ENCODE results near the gene USP32.

Gene USP32

DNA sequence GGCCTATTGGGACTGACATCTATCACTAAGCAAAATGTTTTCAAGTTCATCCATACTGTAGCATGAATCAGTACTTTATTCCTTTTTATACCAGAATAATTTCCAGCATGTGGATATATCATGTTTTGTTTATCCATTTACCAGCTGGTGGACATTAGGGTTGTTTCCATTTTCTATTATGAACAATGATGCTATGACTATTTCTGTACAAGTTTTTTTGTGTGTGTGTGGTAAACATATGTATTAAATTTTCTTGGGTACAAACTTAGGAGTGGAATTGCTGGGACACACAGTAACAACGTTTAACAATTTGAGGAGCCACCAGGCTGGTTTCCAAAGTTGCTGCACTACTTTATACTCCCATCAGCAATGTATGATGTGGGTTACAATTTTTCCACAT, 91.0 kb downstream of the USP32 start:
- no peak for DNase-seq (ENCODE audit: low spot score)

DNA sequence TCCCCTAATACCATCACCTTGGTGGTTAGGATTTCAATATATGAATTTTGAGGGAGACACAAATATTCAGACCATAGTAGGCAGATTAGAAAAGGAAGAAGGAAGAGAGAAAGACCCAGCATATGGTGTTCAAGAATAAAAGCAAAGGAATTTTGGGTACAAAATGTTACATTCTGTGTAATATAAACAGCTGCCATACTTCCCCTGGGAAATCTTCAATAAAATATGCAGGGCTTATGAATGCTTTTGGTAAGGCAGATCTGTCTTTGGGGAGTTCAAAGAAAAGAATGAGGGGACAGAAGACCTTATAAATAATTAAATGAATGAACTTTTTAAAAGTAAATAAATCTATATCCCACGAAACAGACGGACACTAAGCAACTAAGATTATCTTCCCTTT, 91.9 kb downstream of the USP32 start:
- no peak for DNase-seq (ENCODE audit: low spot score)

DNA sequence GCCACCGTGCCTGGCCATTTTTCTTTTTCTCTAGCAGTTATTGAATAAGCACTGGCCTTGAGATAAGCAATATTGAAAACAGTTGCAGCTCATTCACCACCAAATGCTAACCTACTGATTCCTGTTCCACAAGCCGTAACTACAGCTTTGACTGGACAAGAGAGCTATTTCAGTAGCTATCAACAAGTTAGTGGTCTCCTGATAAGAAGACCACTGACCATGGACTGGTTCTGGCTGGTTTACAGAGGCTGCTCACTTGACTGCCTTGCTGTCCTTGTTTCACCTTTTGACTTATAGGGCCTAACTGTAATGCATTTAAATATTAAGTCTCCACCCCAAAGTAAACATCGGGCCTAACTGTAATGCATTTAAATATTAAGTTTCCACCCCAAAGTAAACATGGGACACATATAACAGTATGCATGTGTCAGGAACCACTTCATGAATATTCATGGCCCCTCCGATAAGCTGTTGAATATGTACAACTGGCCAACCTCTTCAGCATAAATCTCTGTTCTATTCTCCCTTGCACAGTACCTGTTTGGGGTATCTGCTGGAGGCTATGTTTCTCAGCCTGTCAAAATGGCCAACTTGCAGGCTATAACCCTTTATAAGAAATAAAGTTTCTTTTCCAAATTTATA, 94.1 kb downstream of the USP32 start:
- no peak for DNase-seq (ENCODE audit: low spot score)

DNA sequence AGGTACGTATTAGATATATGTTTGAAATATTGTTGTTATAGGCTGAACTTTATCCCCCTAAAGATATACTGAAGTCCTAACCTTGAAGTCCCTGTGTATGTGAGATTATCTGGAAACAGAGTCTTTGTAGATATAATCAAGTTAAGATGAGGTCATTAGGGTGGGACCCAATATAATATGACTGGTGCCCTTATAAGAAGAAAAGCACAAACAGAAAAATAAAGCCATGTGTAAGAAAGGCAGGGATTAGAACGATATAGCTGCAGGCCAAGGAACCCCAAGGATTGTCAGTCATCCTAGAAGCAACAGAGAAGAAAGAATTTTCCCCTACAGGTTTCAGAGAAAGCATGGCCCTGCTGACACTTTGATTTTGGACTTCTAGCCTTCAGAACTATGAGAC, 95.8 kb downstream of the USP32 start:
- no peak for DNase-seq (ENCODE audit: low spot score)

- no peak for DNase-seq (ENCODE audit: low spot score)
These were observed 98.2 kb downstream of the USP32 start for GRCh38 chr17:60293580-60294335.

DNA sequence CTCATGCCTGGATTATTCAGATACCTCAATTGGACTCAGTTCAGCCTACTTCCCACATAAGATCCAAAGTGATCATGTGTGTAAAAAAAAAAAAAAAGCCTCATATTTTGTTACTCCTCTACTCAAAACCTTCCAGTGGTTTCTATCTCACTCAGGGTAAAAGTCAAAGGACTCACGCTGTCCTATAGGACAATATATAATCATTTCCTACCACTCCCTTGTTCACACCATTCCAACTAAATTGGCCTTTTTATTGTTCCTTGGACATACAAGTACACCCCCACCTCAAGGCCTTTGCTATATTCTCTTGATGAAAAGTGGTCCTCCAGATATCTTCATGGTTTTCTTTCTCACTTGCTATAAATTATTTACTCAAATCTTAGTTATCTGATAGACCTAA, 99.2 kb downstream of the USP32 start:
- DNase-seq (ENCODE audit: low spot score), result no peak

DNA sequence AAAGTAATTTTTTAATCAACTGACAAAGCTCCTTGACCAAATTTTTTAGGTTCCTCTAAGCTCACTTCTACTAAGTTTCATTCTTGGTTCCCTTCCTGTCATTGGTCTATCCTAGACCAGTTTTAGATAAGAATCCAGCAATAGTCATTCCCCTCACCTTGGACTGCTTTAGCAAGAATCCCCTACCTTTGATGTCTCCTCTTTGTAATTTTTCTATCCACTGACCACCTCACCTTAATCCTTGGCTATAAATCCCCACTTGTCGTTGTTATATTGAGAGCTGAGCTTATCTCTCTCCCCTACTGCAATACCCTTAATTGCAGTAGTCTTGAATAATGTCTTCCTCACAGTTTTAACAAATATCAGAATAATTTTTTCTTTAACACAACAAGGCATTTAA, 107.2 kb downstream of the USP32 start:
- no peak for DNase-seq (ENCODE audit: low spot score)

DNA sequence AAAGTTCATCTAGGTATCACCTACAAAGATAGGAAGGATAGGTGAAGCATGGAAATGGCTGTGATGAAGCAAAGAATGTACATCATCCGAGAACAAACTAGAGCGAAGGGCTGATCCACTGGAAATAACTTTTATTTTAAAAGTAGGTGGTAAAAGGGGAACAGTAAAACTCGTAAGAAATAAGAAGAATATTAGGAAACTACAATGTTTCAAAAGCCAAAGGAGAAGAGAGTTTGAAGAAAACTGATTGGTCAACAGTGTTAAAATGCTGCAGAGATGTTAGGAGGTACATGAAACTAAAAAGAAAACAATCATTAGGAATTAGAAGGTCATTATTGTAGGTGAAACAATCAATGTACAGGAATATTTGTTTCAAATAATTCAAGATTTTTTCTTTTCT, 108.1 kb downstream of the USP32 start:
- DNase-seq (ENCODE audit: low spot score), result no peak

DNA sequence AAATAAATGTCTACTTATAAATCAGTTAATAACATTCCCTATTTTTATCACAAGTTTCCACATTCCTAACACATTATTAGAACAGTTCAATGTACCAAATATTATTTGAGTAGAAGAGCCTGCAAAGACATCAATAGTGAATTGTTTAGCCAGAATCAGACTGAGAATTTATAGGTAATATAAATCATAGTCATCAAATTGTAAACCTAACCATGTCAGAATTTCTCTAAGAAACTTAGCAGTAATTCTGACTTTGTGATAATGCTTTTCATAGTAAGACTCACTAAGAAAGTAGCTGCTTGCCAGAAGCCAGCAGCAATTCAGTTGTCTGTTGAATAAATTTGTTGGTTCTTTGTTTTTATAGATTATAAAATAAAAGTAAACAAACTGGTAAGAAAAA, 111.3 kb downstream of the USP32 start:
- no peak for DNase-seq (ENCODE audit: low spot score)

- DNase-seq (ENCODE audit: low spot score), result no peak
These were observed 113.7 kb downstream of the USP32 start for GRCh38 chr17:60278237-60278636.

DNA sequence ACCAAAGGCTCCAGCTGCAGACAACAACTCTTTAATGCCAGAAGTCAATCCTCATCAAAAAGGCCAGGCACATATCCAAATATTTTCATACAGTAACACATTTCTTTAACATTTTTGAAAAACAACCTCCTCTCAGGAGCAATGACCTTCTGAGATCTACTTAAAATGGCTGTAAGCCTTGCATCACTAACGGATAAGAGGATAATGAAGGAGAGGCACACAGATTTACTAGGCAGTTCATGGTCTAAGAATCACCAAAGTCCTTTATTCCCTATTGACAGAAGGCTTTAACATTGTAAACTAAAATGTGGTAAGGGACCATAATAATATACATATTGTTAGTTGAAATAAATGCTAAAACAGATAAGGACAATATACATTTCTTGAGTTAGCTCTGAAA, 114.7 kb downstream of the USP32 start:
- DNase-seq (ENCODE audit: low spot score), result no peak

- no peak for DNase-seq (ENCODE audit: low spot score)
These were observed 122.5 kb downstream of the USP32 start for GRCh38 chr17:60269417-60269816.

DNA sequence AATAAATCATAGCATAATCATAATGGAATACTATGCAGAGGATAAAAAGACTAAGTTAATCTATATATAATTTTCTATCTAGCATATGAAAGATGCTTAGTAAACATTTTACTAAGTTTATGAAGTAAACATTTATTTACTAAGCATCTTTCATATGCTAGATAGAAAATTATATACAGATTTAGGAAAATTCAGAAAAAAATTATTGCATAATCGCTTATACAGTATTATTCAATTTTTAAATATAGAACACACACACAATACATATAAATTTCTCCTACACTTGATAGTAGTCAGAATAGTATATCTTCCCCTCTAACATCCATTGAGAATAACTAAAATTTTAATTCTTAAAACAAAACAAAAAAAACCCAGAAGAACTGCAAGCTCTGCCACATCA, 131.4 kb downstream of the USP32 start:
- DNase-seq (ENCODE audit: low spot score), result no peak

GRCh38 chr17:60258313-60258712, 133.6 kb downstream of the USP32 start:
- no peak for DNase-seq (ENCODE audit: low spot score)

DNA sequence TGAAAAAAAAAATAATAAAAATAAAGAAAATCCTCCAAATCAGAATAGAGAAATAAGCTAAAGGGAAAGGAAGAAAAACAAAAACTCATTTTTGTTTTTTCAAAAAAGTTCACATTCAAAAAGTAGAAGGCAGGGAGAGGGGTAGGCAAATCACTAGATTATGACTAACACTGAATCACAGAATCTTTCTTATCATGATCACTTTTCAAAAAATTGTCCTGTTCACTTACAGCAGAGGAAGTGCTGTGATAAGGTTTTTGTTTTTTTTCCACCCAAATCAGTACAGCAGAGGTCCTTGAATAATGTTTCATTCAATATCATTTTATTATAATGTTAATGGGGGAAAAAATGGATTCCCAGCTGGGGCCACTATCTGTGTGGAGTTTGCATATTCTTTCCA, 135.8 kb downstream of the USP32 start:
- no peak for DNase-seq (ENCODE audit: low spot score)

DNA sequence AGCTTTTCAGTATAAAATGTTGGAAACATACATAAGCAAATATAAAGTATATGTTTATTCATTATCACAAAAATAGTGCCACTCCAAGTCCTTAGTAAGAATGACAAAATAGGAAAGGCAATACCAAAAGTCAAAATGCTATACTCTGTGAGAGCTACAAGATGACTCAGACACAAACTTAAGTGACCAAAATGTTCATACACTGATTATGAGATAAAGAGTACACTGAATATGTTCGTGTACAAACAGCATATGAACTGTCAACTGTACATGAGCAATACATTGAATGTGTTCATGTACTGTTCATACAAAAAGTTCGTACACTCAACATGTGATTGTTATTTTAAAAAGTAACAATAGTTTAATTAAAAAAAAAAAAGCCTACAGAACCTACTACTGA, 138.9 kb downstream of the USP32 start:
- DNase-seq (ENCODE audit: low spot score), result no peak

- DNase-seq (ENCODE audit: low spot score), result no peak
These were observed 139.5 kb downstream of the USP32 start for GRCh38 chr17:60252459-60252858.

DNA sequence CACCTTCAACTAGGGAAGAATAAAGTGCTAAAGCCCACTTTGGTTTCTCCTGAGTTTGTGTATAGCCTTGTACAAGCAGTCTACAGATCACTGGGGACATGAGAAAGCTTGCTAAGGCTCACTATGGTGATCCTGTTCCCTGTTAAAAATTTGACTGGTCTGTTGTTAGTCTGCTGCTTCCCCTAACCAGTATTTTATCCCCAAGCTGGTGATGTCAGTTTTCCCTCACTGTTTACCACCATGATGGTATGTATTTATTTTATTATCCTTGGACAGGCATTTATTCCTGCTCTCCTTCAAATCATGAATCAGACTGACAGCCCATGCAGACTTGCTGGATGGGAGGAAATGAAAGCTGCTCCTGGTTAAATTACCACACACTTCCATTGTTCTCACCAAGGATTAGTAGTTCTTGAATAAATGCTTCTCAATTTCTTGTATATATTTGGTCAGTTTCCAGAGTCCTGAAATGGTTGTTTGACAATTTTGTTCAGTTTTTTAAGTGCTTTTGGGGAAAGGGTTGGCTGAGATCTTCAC, 142.6 kb downstream of the USP32 start:
- no peak for DNase-seq (ENCODE audit: low spot score)

GRCh38 chr17:60248618-60249289, 143.2 kb downstream of the USP32 start:
- no peak for DNase-seq (ENCODE audit: low spot score)

DNA sequence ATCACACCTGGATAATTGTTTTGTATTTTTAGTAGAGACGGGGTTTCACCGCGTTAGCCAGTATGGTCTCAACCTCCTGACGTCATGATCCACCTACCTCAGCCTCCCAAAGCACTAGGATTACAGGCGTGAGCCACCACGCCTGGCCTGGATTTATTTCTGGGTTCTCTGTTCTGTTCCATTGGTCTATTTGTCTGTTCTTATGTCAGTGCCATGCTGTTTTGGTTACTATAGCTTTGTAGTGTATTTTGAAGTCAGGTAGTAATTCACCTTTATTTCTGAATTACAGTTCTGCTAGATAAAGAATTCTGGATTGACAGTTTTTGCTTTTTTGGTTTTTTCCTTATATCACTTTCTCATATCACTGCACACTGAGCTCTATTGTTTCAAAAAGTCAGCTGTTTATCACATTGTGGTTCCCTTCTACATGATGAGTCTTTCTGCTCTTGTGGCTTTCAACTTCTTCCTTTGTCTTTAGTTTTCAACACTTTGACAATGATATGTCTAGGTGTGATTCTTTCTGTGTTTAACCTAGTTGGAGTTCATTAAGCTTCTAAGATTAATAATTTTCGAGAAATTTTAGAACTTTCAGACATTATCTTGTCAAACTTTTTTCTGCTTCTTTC, 144.0 kb downstream of the USP32 start:
- DNase-seq (ENCODE audit: low spot score), result no peak

DNA sequence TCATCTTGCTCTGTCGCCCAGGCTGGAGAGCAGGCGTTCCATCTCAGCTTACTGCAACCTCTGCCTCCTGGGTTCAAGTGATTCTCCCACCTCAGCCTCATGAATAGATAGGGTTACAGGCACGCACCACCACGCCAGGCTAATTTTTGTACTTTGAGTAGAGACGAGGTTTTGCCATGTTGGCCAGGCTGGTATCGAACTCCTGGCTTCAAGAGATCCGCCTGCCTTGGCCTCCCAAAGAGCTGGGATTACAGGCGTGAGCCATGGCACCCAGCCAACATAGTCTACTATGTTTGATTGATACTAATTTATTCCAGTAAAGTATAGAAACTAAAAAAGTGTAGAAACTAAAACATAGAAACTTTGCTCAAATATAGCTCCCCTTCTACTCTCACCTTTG, 147.3 kb downstream of the USP32 start:
- DNase-seq (ENCODE audit: low spot score), result no peak

GRCh38 chr17:60240290-60240689, 151.6 kb downstream of the USP32 start:
- no peak for DNase-seq (ENCODE audit: low spot score)

DNA sequence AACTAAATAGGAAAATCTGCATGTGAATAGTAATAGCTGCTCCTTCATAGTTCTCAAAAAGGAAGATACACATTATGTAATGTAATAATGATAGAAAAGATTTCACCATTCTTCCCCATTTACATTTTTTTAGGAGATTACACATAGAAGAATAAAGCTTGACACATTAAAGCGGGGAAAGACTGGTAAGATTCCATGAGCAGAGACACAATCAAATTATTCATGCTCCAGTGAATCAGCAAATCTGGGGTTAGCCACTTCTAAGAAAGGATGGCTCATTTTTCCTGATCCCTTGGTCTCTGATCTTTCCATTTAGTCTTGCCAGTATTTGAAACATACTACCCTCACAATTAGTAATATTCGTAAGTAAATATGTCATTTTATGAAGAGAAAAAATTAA, 160.2 kb downstream of the USP32 start:
- no peak for DNase-seq (ENCODE audit: low spot score)

Measured in HuH-7.5 (cell line).